PC-3 (cell line): ENCODE data around the gene MROH8.

Source experiments
- CTCF ChIP-seq: fragments of 300-600 bp; sonication (generic); conservative IDR thresholded peaks from 2 replicates; pipeline ENCODE4 v1.5.1; 2017; ENCODE audit warnings: antibody characterized with exemption, low read depth, mild to moderate bottlenecking, low read length
- EZH2 ChIP-seq: fragments of 300-600 bp; sonication (generic); IDR thresholded peaks from one replicate; pipeline ENCODE4 v1.6.1; 2017; ENCODE audit warnings: antibody characterized with exemption, mild to moderate bottlenecking, low read length; ENCODE audit not compliant: unreplicated experiment
- EZH2phosphoT487 ChIP-seq: fragments of 300-600 bp; sonication (generic); IDR thresholded peaks from 2 replicates; pipeline ENCODE4 v1.6.1; 2018; ENCODE audit warnings: mild to moderate bottlenecking, antibody characterized with exemption, low read length, borderline replicate concordance

- TF ChIP-seq CTCF (no peak), EZH2phosphoT487 (no peak), EZH2 (no peak)
These were observed 13.9 kb upstream of the MROH8 start for GRCh38 chr20:37193226-37193625.
